Colonic mucosa (tissue), 4 donors: ENCODE results near the gene TTLL10. TPM values are rescaled to one million over a fixed set of nuclear protein-coding genes. Genes with fewer than 3 reads are reported as not detected.

ENCODE experiments used
- DNase-seq: peaks from one replicate; pipeline ENCODE4 v3.0.0-alpha.2; 2020
- H3K27ac ChIP-seq: fragments of 200-600 bp; one replicate; pipeline ENCODE4 v1.8.0; 2021
- H3K27me3 ChIP-seq: fragments of 200-600 bp; one replicate; pipeline ENCODE4 v1.8.0; 2021
- H3K36me3 ChIP-seq: fragments of 200-600 bp; one replicate; pipeline ENCODE4 v1.8.0; 2021
- H3K4me1 ChIP-seq: fragments of 200-600 bp; one replicate; pipeline ENCODE4 v1.8.0; 2021; ENCODE audit warnings: mild to moderate bottlenecking
- H3K4me3 ChIP-seq: fragments of 200-600 bp; one replicate; pipeline ENCODE4 v1.8.0; 2021
- H3K9ac ChIP-seq, 2 donors: one replicate each; pipeline ENCODE4 v1.7.0; 2013; ENCODE audit warnings: control low read depth in 2 of 2, low read depth in 2 of 2, low read length in 2 of 2
- H3K9me3 ChIP-seq: fragments of 200-600 bp; one replicate; pipeline ENCODE4 v1.8.0; 2021
- intact Hi-C: fragments of 100-400 bp; cut with DNase I; formaldehyde crosslinking; loops from one replicate; pipeline ENCODE4 v1.14.1; 2022
- total RNA-seq, 2 donors: library from RNA; stranded (reverse); fragmentation: NEBNext Ultra II Directional in 1 of 2; extraction: Animal tissue kit (Norgen Biotek cat#: 25700) in 1 of 2; gene quantifications; one replicate each; pipeline ENCODE4 v1.2.1, GENCODE V29; 2021
- TF ChIP-seq, protein P1 (sequence below): fragments of 200-600 bp; IDR thresholded peaks from one replicate; pipeline ENCODE4 v1.8.0; 2022; ENCODE audit warnings: antibody characterized with exemption, mild to moderate bottlenecking
- donor health status: healthy.
- donor health status: DM: no; HTN: no; CAD: no.
- donor health status: DM: no; HTN: no; CAD: no.

TTLL10 gene
- total RNA-seq, 2 donors from 2014 or later, result 0.64 to 2.3 TPM

DNA sequence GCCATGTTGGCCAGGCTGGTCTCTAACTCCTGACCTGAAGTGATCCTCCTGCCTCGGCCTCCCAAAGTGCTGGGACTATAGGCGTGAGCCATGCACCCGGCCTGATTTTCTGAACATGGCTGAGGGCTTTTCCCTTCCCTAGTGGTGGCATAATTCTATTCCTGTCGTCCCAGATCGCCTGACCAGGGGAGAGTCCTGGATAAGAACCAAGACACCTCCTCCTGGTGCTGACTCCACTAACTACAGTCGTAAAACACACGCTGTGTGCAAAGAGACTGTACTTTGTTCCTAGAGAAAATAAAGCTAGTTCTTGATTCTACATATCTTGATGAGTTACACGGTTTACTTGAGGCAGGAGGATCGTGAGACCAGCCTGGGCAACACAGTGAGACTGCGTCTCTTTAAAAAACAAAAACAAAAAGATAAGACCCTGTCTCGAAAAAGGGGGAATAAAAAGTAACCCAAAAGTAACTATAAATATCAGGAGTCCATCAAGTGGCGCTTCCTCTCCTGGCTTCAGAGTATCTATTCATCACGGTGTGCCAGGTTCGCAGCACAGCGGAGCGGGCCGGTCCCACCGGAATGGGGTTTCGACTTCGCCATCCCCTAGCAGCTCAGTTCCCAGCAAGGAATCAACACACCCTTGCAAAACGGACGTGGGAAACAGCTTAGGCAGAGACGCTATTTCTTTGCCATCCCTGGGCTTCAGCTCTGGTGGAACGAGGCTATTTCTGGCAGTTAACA lies 57.1 kb downstream of the TTLL10 start:
- H3K9ac ChIP-seq, result peak overlapping the region; percentile 99 to 100
- H3K4me1 ChIP-seq, result peaks cover 14% of the 10 kb centered on the region
- TF ChIP-seq, protein P1, sequence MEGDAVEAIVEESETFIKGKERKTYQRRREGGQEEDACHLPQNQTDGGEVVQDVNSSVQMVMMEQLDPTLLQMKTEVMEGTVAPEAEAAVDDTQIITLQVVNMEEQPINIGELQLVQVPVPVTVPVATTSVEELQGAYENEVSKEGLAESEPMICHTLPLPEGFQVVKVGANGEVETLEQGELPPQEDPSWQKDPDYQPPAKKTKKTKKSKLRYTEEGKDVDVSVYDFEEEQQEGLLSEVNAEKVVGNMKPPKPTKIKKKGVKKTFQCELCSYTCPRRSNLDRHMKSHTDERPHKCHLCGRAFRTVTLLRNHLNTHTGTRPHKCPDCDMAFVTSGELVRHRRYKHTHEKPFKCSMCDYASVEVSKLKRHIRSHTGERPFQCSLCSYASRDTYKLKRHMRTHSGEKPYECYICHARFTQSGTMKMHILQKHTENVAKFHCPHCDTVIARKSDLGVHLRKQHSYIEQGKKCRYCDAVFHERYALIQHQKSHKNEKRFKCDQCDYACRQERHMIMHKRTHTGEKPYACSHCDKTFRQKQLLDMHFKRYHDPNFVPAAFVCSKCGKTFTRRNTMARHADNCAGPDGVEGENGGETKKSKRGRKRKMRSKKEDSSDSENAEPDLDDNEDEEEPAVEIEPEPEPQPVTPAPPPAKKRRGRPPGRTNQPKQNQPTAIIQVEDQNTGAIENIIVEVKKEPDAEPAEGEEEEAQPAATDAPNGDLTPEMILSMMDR, result no peak
- no peaks in the 10 kb centered on the region for H3K9me3 ChIP-seq
- peaks cover 10% of the 10 kb centered on the region for H3K36me3 ChIP-seq
- peak overlapping the region; percentile 93 for H3K4me3 ChIP-seq
- H3K27ac ChIP-seq, result peak overlapping the region; percentile 90
- peak; percentile 77 for DNase-seq
- intact Hi-C loops, result no loop called here
- no peaks in the 10 kb centered on the region for H3K27me3 ChIP-seq

DNA sequence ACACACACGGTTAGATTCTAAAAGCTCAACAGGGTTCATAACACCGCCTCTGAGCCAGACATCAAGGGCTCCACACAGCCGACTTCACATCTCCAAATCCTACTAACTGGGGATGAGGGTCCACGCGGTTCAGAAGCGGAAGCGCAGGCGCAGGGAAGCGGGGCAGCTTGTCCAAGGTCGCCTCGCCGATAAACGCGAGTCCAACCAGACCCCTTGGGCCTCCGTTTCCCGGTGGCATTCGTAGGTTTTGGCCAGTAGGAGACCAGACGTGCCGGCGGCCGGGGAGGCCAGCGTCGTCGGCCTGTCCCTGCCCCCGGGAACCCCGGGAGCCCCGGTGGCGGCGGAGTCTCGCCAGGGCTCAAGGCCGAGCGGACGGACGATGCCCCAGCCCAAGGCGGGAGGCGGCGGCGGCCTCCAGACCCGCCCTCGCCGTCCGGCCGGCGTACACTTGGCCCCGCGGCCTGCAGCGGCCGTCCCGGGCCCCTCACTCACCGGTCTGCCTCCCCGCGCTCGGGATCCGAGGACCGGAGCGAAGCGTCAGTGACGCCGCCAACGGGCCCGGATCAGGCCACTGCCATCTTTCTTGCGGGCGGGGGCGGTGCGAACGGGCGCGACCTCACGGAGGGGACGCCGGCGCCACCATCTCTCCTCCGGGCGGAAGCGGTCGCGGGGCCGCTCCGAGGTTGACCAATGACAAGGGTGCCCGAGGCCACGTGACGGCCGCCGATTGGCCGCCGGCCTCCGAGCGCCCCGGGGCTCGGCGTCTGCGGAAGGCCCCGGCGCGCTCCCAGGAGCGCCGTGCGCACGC lies 57.9 kb downstream of the TTLL10 start, which contains the start of gene SDF4:
SDF4 (minus strand) TSS at position 602 of the 808 bp plus-strand sequence. CDS start 3,229 bp downstream, outside the sequence.
- peak; percentile 96 for DNase-seq
- TF ChIP-seq, protein P1, result no peak
- H3K36me3 ChIP-seq, result peaks cover 10% of the 10 kb centered on the region
- H3K4me3 ChIP-seq, result peak within 1 kb of the TSS; percentile 93
- no peaks in the 10 kb centered on the region for H3K9me3 ChIP-seq
- intact Hi-C loops, result no loop called here
- peak within 1 kb of the TSS; percentile 90 for H3K27ac ChIP-seq
- peak within 1 kb of the TSS; percentile 99 to 100 for H3K9ac ChIP-seq
- H3K27me3 ChIP-seq, result no peaks in the 10 kb centered on the region
- peaks cover 14% of the 10 kb centered on the region for H3K4me1 ChIP-seq

DNA sequence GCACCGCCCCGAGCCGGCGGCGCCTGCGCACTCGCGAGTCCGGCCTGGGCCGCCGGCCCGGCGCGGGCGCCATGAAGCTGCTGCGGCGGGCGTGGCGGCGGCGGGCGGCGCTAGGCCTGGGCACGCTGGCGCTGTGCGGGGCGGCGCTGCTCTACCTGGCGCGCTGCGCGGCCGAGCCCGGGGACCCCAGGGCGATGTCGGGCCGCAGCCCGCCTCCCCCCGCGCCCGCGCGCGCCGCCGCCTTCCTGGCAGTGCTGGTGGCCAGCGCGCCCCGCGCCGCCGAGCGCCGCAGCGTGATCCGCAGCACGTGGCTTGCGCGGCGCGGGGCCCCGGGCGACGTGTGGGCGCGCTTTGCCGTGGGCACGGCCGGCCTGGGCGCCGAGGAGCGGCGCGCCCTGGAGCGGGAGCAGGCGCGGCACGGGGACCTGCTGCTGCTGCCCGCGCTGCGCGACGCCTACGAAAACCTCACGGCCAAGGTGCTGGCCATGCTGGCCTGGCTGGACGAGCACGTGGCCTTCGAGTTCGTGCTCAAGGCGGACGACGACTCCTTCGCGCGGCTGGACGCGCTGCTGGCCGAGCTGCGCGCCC lies 58.6 kb downstream of the TTLL10 start, which contains the start of gene B3GALT6:
B3GALT6 (plus strand) TSS at position 30 of the 588 bp plus-strand sequence; CDS start at position 72, 42 bp downstream.
- peaks cover 16% of the 10 kb centered on the region for H3K4me1 ChIP-seq
- TF ChIP-seq, protein P1, result no peak
- intact Hi-C loops, result no loop called here

DNA sequence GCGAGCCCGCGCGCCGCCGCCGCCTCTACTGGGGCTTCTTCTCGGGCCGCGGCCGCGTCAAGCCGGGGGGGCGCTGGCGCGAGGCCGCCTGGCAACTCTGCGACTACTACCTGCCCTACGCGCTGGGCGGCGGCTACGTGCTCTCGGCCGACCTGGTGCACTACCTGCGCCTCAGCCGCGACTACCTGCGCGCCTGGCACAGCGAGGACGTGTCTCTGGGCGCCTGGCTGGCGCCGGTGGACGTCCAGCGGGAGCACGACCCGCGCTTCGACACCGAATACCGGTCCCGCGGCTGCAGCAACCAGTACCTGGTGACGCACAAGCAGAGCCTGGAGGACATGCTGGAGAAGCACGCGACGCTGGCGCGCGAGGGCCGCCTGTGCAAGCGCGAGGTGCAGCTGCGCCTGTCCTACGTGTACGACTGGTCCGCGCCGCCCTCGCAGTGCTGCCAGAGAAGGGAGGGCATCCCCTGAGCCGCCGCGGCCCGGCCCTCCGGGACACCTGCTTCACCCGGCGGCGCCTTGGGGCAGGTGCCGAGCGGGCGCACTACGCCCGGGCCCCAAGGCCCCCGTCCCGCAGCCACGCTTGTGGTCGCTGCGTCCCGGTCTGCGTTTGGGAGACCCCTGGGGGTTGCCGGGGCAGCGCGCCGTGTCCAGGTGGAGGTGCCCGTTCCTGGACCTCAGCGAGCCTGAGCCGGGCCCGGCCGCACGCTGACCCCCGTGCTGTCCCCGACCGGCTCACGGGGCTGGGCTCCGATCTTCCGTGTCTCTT lies 59.3 kb downstream of the TTLL10 start:
- peak overlapping the region in 1 of 2 donors; percentile 75 for H3K9ac ChIP-seq
- intact Hi-C loops, result no loop called here
- DNase-seq, result no peak

More for the DNA sequence above, 58.6 kb downstream of the TTLL10 start, which contains the start of gene B3GALT6:
- Histone ChIP-seq H3K27ac (peak within 1 kb of the TSS; percentile 90), H3K4me3 (peak within 1 kb of the TSS; percentile 93), H3K9ac (peak within 1 kb of the TSS; percentile 99 to 100), H3K36me3 (peaks cover 10% of the 10 kb centered on the region), H3K9me3 (no peaks in the 10 kb centered on the region), H3K27me3 (peaks cover 2% of the 10 kb centered on the region)
- DNase-seq, result no peak

More for the DNA sequence above, 59.3 kb downstream of the TTLL10 start:
- Histone ChIP-seq H3K9me3 (no peaks in the 10 kb centered on the region), H3K27me3 (peaks cover 9% of the 10 kb centered on the region), H3K36me3 (peaks cover 6% of the 10 kb centered on the region), H3K27ac (no peak overlapping the region), H3K4me3 (peak overlapping the region; percentile 7), H3K4me1 (peaks cover 21% of the 10 kb centered on the region)
- TF ChIP-seq, protein P1, result no peak
